ENCODE data around the gene PLEKHM1. TPM values are rescaled to one million over a fixed set of nuclear protein-coding genes. Genes with fewer than 3 reads are reported as not detected.

PLEKHM1 gene
- polyA plus RNA-seq, 3 donors from 2014 or later: 7.9 to 34.3 (median 13.6) TPM

- Mint-ChIP-seq H3K4me3 (peak overlapping the region; percentile 85 to 90 (median 88)), H3K9me3 (no peaks in the 10 kb centered on the region), H3K27me3 (ENCODE audit: low read depth in 3 of 3) (peaks cover 2 to 11% (median 10%) of the 10 kb centered on the region in 3 donors), H3K4me1 (peaks cover 26 to 28% of the 10 kb centered on the region in 2 donors), H3K27ac (peak overlapping the region in 5 of 6 donors; percentile 62 to 92 (median 74)), H3K36me3 (peaks cover 0 to under 1% (median 0%) of the 10 kb centered on the region in 3 donors)
- DNase-seq: peak; percentile 63 to 72 (median 70)
Measured at GRCh38 chr17:45431531-45432404, 58.8 kb downstream of the PLEKHM1 start.

GRCh38 chr17:45430738-45431530 lies 59.6 kb downstream of the PLEKHM1 start:
- H3K4me3 Mint-ChIP-seq: peak overlapping the region; percentile 85 to 90 (median 88)
- peaks cover 26 to 28% of the 10 kb centered on the region in 2 donors for H3K4me1 Mint-ChIP-seq
- peak overlapping the region; percentile 44 to 92 (median 74) for H3K27ac Mint-ChIP-seq
- H3K36me3 Mint-ChIP-seq: no peaks in the 10 kb centered on the region
- peaks cover 0 to 11% (median 10%) of the 10 kb centered on the region in 3 donors for H3K27me3 Mint-ChIP-seq (ENCODE audit: low read depth in 3 of 3)
- peak; percentile 48 to 56 (median 49) for DNase-seq
- H3K9me3 Mint-ChIP-seq: no peaks in the 10 kb centered on the region

GRCh38 chr17:45430006-45430737 lies 60.3 kb downstream of the PLEKHM1 start:
- H3K27ac Mint-ChIP-seq: peak overlapping the region; percentile 29 to 92 (median 74)
- DNase-seq: no peak
- H3K27me3 Mint-ChIP-seq (ENCODE audit: low read depth in 3 of 3): peaks cover 2 to 11% (median 10%) of the 10 kb centered on the region in 3 donors
- peak overlapping the region; percentile 85 to 90 (median 88) for H3K4me3 Mint-ChIP-seq
- no peaks in the 10 kb centered on the region for H3K9me3 Mint-ChIP-seq
- H3K4me1 Mint-ChIP-seq: peaks cover 26 to 28% of the 10 kb centered on the region in 2 donors
- H3K36me3 Mint-ChIP-seq: no peaks in the 10 kb centered on the region

- no peaks in the 10 kb centered on the region for H3K36me3 Mint-ChIP-seq
- peaks cover 2 to 11% (median 10%) of the 10 kb centered on the region in 3 donors for H3K27me3 Mint-ChIP-seq (ENCODE audit: low read depth in 3 of 3)
- no peak for DNase-seq
- no peaks in the 10 kb centered on the region for H3K9me3 Mint-ChIP-seq
- peak overlapping the region; percentile 44 to 66 (median 59) for H3K4me3 Mint-ChIP-seq
- peak overlapping the region in 1 of 6 donors; percentile 69 for H3K27ac Mint-ChIP-seq
- H3K4me1 Mint-ChIP-seq: peaks cover 26 to 28% of the 10 kb centered on the region in 2 donors
Measured at GRCh38 chr17:45429339-45430005, 61.0 kb downstream of the PLEKHM1 start.

- DNase-seq: no peak
- H3K9me3 Mint-ChIP-seq: no peaks in the 10 kb centered on the region
- peaks cover 26 to 28% of the 10 kb centered on the region in 2 donors for H3K4me1 Mint-ChIP-seq
- peak overlapping the region in 5 of 6 donors; percentile 12 to 69 (median 14) for H3K27ac Mint-ChIP-seq
- H3K4me3 Mint-ChIP-seq: peak overlapping the region; percentile 44 to 66 (median 59)
- H3K36me3 Mint-ChIP-seq: no peaks in the 10 kb centered on the region
- H3K27me3 Mint-ChIP-seq (ENCODE audit: low read depth in 3 of 3): peaks cover 2 to 11% (median 10%) of the 10 kb centered on the region in 3 donors
Measured at GRCh38 chr17:45428931-45429338, 61.6 kb downstream of the PLEKHM1 start.

DNA sequence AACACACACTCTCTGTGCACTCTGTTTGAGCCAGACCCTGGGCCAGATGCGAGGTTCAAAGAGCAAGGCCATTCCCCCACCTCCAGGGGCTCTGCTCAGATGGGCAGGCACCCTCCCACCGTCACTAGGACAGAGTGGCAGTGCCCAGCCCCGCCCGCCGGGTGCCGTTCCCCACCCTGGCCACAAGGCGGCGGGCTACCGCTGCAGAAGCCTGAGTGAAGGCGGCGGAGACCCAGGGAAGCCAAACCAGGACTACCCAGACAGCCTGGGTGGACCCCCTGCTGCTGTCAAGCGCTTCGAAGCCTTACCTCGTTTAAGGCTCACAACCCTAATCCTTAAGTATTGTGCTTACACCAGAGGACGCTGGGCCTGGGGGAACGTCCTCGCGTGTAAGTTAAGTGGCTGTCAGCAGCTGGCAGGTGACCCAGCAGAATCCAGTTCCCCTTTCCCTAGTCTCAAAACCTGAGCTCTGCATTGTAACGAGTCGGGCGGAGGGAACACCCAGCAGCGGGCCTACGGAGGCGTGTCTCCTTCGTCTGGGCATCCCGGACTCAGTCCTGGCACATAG lies 62.4 kb downstream of the PLEKHM1 start:
- Mint-ChIP-seq H3K9me3 (no peaks in the 10 kb centered on the region), H3K27ac (peak overlapping the region in 5 of 6 donors; percentile 14 to 89 (median 69)), H3K36me3 (no peaks in the 10 kb centered on the region), H3K27me3 (ENCODE audit: low read depth in 3 of 3) (peaks cover 2 to 12% (median 11%) of the 10 kb centered on the region in 3 donors), H3K4me1 (peaks cover 25 to 28% of the 10 kb centered on the region in 2 donors), H3K4me3 (peak overlapping the region; percentile 33 to 70 (median 61))
- DNase-seq: peak; percentile 80 to 82 (median 80)

DNA sequence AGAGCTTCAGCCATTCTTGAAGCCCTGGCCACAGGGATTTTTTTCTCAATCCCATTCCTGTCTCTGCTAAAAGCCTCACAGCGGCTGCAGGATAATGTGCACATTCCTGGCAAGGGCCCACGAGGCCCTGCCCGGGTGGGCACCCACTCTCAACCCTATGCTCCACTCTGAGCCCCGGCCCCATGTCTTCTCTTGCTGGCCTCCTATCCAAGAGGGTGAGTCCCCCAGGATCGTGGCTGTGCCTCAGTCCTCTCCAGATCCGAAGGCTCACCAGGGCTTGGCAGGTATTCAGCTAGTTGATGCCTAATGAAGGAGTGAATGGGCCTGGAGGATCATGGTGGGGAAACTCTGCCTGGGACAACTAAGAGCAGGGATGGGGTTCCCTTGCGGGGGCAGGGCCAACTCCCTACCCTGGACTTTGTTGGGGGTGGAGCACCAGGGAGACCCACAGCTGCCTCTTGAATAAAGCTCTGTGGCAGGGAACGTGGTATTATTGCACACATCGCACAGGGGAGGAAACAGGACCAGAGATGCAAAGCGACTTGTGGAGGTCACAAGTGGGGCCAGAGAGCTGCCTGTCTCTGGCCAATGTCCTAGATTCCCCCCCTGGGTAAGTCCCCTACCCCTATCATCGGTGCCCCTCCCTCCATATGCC lies 63.2 kb downstream of the PLEKHM1 start:
- Mint-ChIP-seq H3K4me1 (peaks cover 24 to 28% of the 10 kb centered on the region in 2 donors), H3K27ac (peak overlapping the region in 1 of 6 donors; percentile 26), H3K27me3 (ENCODE audit: low read depth in 3 of 3) (peaks cover 2 to 12% (median 11%) of the 10 kb centered on the region in 3 donors), H3K9me3 (no peaks in the 10 kb centered on the region), H3K36me3 (peaks cover 0 to 3% (median 3%) of the 10 kb centered on the region in 3 donors), H3K4me3 (no peak overlapping the region)
- no peak for DNase-seq

DNA sequence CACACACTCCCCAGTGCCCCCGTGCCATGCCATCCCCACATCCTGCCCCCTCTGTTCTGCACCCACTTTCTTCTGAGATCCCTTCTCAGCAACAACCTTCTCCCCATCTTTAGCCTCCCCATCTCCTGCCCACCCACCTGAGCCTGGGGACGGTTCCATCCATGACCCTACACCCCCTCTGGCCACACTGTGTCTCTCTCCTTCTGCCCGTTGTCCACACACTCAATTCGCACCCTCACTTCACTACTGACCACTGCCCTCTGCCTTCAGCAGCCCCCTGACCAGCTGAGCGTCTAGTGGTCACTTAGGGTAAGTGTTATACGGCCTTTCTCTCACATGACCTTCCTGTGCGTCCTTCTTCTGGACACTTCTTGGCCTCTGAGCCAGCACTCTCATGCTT lies 64.0 kb downstream of the PLEKHM1 start:
- peaks cover 24 to 28% of the 10 kb centered on the region in 2 donors for H3K4me1 Mint-ChIP-seq
- H3K27ac Mint-ChIP-seq: peak overlapping the region in 1 of 6 donors; percentile 12
- peaks cover 0 to 5% (median 4%) of the 10 kb centered on the region in 3 donors for H3K36me3 Mint-ChIP-seq

DNA sequence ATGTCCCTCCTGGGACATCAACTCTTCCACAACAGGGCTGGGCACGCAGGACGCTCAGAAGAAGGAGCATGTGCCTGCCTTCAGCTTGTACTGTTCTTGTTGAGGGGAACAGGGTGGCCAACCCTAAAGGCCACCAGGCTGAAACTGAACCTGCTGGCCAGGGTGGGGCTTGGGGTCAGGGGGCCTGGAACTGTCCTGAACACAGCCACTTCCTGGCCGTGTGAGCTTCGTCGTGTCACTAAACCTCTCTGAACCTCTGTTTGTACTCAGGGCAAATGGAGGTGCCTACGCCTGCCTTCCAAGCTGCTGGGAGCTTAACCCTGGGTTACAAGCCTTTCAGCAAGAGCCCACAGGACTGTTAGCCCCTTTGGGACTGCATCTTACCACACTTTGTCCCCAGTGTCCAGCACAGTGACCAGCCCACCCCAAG lies 64.5 kb downstream of the PLEKHM1 start:
- no peaks in the 10 kb centered on the region for H3K9me3 Mint-ChIP-seq
- peaks cover 0 to 5% (median 4%) of the 10 kb centered on the region in 3 donors for H3K36me3 Mint-ChIP-seq
- H3K27me3 Mint-ChIP-seq (ENCODE audit: low read depth in 3 of 3): peaks cover 2 to 9% (median 5%) of the 10 kb centered on the region in 3 donors
- H3K4me1 Mint-ChIP-seq: peaks cover 21 to 25% of the 10 kb centered on the region in 2 donors
- no peak overlapping the region for H3K4me3 Mint-ChIP-seq
- H3K27ac Mint-ChIP-seq: no peak overlapping the region
- DNase-seq: no peak

More for the DNA sequence above, 64.0 kb downstream of the PLEKHM1 start:
- Mint-ChIP-seq H3K9me3 (no peaks in the 10 kb centered on the region), H3K27me3 (ENCODE audit: low read depth in 3 of 3) (peaks cover 2 to 10% (median 10%) of the 10 kb centered on the region in 3 donors), H3K4me3 (no peak overlapping the region)
- no peak for DNase-seq

- no peak overlapping the region for H3K27ac Mint-ChIP-seq
- DNase-seq: no peak
- H3K4me1 Mint-ChIP-seq: peaks cover 15 to 18% of the 10 kb centered on the region in 2 donors
- no peak overlapping the region for H3K4me3 Mint-ChIP-seq
- H3K9me3 Mint-ChIP-seq: no peaks in the 10 kb centered on the region
- peaks cover 0 to 5% (median 4%) of the 10 kb centered on the region in 3 donors for H3K36me3 Mint-ChIP-seq
- peaks cover 2 to 9% (median 3%) of the 10 kb centered on the region in 3 donors for H3K27me3 Mint-ChIP-seq (ENCODE audit: low read depth in 3 of 3)
Measured at GRCh38 chr17:45425125-45425983, 65.2 kb downstream of the PLEKHM1 start.

- peaks cover 2 to 9% (median 3%) of the 10 kb centered on the region in 3 donors for H3K27me3 Mint-ChIP-seq (ENCODE audit: low read depth in 3 of 3)
- H3K4me3 Mint-ChIP-seq: no peak overlapping the region
- H3K36me3 Mint-ChIP-seq: peaks cover 0 to 9% (median 8%) of the 10 kb centered on the region in 3 donors
- no peak overlapping the region for H3K27ac Mint-ChIP-seq
- H3K9me3 Mint-ChIP-seq: no peaks in the 10 kb centered on the region
- DNase-seq: no peak
- H3K4me1 Mint-ChIP-seq: peaks cover 14 to 16% of the 10 kb centered on the region in 2 donors
Measured at GRCh38 chr17:45424769-45425124, 65.8 kb downstream of the PLEKHM1 start.
